Thyroid gland (tissue), 4 donors: ENCODE data around the gene MEX3A.

Source experiments
- POLR2A ChIP-seq, 2 donors: fragments of 450-650 bp; IDR thresholded peaks; one replicate each; pipeline ENCODE4 v1.6.1; 2017; ENCODE audit warnings: antibody characterized with exemption in 2 of 2, mild to moderate bottlenecking in 2 of 2, moderate library complexity in 1 of 2
- TF ChIP-seq, protein P1 (sequence below), 6 experiments: fragments of 200-600 bp in 3 of 6; fragments of 450-650 bp in 3 of 6; sonication (generic) in 3 of 6; IDR thresholded peaks; one replicate each; pipeline ENCODE4 v1.5.1; 2016 to 2019; ENCODE audit warnings: antibody characterized with exemption in 6 of 6, mild to moderate bottlenecking in 2 of 6, inconsistent platforms in 1 of 6, moderate library complexity in 1 of 6

DNA sequence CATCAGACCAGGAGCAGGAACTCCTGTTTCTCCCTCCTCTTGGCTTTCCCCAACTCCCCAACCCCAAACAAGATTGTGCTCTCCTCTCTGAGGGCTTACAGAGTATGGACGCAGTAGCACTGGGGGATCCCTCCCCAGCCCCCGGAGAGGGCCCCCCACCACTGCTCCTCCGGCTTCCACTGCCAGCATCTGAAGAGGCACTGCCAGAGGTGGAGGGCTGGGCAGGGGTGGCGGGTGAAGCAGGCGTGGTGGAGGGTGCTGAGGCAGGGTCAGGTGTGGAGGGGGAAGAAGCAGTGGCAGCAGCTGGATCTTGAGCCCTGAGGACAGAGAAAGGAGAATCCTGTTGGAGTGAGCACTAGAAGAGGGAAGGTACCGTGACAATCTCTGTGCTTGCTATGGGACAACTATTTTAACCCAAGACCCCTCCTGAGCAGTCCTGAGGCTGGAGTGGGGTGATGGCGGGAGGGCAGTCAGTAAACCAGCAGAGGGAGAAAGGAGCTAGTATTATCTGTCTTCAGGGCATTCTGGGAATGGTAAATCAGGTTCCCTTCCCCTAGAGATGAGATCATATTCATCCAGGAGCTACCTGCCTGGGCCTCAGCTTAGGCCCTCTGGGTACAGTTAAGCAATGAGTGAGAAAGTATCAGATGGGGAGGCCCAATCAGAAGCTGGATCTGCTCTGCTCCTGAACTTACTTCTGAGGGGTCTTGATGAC is 31.1 kb downstream of the MEX3A start:
- TF ChIP-seq, protein P1, sequence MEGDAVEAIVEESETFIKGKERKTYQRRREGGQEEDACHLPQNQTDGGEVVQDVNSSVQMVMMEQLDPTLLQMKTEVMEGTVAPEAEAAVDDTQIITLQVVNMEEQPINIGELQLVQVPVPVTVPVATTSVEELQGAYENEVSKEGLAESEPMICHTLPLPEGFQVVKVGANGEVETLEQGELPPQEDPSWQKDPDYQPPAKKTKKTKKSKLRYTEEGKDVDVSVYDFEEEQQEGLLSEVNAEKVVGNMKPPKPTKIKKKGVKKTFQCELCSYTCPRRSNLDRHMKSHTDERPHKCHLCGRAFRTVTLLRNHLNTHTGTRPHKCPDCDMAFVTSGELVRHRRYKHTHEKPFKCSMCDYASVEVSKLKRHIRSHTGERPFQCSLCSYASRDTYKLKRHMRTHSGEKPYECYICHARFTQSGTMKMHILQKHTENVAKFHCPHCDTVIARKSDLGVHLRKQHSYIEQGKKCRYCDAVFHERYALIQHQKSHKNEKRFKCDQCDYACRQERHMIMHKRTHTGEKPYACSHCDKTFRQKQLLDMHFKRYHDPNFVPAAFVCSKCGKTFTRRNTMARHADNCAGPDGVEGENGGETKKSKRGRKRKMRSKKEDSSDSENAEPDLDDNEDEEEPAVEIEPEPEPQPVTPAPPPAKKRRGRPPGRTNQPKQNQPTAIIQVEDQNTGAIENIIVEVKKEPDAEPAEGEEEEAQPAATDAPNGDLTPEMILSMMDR (IDR thresholded peaks at IDR 0.05): no peak
- no peak for TF ChIP-seq POLR2A (IDR thresholded peaks at IDR 0.05)
